HG02759 (cell line): Measurements from ENCODE around the gene LPAR3.
A peak's percentile ranks its signal among the peaks of the same experiment; 100 is the strongest.

ENCODE experiments used
- ATAC-seq: cut with Tn5 transposase; IDR thresholded peaks from one replicate; pipeline ENCODE4 v1.9.1; 2021; ENCODE audit warnings: mild to moderate bottlenecking, moderate library complexity; ENCODE audit not compliant: unreplicated experiment

Gene LPAR3

GRCh38 chr1:84780000-84780716 lies 112.8 kb downstream of the LPAR3 start:
- no peak for ATAC-seq

DNA sequence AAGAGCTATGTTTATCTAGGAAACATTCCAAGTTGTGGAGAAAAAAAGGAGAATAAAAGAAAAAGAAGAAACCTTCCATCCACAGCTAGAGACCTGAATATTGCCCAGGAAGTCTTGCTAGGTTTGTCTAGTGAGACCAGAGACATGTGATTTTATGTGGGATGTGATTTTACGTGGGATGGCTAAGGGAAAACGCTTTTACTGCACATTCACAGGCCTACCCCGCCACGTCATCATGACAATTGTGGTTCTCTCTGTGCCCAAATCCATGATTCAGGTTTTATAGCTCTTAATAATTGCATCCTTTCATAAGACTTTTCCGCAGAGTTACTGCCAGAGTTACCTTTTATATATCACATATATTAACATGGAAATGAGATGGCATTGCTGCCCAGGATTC lies 116.4 kb downstream of the LPAR3 start:
- ATAC-seq = no peak

- ATAC-seq = no peak
Measured at GRCh38 chr1:84775535-84775920, 117.5 kb downstream of the LPAR3 start.

DNA sequence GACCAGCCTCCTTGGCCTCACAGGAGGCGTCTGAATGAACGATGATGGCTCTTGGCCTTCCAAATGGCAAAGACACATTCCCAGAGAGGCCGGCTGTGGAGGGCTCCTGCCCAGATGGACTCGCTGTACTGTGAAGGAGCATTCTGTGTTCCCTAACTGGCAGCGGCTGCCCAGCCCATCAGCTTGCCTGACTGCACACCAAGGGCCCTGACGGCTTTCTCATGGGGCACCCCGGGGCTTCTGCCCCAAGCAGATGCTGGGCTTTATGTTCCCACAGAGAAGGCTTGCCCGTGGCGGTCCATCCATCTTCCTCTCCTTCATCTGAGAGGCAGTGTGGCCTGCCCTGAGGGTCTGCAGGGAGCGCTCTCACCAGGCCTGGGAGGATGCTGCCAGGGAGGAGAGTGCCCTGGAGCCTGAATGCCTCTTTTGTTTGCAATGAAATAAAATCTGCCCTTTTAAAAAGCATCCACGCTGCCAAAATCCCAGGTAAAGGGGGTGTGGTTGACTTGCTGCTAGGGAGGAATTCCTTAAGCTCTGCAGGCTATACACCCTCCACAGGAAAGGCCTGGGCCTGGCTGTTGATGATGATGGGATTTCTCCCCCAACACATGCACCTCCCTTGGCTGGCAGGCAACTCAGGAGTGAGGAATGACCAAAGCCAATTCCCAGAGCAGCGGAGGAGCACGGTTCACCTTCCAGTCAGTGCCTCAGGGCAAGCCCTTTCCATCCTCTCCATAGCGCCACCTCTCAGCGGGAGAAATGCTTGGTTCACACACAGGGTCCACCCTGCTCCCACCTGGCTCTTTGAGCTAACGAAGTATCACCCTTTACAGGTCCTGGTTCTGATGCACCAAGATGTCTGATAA lies 118.1 kb downstream of the LPAR3 start:
- ATAC-seq = no peak

GRCh38 chr1:84773933-84774497 lies 119.0 kb downstream of the LPAR3 start:
- no peak for ATAC-seq

DNA sequence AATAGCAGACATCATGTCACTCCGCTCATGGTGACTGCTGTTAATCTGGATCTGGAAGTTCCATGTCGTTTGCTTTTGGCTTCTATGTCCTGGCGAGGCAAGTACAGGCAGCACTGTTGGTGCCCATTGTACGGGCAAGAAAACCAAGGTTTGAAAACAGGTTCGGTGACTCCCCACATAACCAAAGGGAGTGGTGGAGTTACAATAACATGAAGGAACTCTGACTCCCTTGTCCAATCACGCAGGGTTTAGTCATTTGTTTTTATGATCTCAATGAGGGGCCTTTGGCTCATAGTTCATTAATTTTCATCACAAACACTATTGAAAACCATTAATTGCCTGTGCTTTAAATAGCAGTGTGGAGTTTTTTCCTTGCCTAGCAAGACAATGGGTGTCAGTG lies 119.8 kb downstream of the LPAR3 start:
- no peak for ATAC-seq

DNA sequence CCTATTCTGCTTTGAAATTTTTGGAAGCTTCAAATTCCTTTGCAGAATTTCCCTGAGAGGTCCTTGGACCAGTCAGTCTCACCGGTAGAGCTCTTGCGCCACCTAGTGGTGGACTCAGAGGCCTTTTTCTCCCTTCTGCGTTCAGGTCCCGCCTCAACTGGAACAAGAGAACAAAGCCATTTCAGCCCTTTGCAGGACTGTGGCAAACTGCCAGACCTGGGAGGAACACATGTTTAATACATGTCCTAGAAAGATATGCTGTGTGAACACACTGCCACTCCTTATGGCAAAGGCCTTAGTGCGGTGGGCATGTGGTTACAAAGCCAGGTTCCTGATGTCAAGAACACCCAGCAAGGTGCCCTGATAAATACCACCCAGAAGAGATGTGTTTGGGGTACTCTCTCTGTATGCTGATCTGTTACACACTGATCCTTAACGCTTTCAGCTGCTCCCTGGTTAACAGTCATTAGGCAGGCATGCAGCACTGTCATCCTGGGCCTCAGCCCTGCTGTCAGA lies 120.5 kb downstream of the LPAR3 start:
- peak; percentile 80 for ATAC-seq

GRCh38 chr1:84771895-84772294 lies 121.1 kb downstream of the LPAR3 start:
- ATAC-seq = peak; percentile 18

DNA sequence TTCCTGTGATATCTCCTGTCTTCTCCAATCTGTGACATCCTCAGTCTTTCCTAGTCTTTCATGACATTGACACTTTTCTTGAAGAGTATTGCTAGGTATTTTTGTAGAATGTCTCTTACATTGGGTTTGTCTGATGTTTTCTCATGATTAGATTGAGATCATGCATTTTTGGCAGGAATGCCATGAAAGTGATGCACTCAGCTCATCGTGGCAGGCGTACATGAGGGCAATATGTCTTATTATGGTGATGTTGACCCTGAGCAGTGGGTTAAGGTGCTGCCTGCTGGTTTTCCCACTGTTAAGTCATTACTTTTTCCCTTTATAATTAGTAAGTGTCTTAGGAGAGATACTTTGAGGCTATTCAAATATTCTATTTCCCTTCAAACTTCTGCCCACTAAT lies 122.5 kb downstream of the LPAR3 start:
- no peak for ATAC-seq

GRCh38 chr1:84769636-84770035 lies 123.4 kb downstream of the LPAR3 start:
- ATAC-seq = no peak

DNA sequence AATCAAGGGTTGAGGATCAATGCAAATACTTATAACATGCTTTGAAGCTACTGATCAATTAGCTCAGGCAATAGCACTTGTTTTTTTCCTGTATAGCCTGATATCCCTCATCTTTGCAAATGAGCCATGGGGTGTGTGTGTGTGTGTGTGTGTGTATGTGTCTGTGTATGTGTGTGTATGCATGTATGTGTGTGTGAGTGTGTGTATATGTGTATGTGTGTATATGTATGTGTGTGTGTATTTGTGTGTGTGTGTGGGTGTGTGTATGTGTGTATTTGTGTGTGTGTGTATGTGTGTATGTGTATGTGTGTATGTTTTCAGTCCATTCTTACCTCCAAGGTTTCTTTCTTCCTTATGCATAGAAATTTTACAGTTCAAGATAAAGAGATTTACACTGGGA lies 124.4 kb downstream of the LPAR3 start:
- ATAC-seq = no peak

DNA sequence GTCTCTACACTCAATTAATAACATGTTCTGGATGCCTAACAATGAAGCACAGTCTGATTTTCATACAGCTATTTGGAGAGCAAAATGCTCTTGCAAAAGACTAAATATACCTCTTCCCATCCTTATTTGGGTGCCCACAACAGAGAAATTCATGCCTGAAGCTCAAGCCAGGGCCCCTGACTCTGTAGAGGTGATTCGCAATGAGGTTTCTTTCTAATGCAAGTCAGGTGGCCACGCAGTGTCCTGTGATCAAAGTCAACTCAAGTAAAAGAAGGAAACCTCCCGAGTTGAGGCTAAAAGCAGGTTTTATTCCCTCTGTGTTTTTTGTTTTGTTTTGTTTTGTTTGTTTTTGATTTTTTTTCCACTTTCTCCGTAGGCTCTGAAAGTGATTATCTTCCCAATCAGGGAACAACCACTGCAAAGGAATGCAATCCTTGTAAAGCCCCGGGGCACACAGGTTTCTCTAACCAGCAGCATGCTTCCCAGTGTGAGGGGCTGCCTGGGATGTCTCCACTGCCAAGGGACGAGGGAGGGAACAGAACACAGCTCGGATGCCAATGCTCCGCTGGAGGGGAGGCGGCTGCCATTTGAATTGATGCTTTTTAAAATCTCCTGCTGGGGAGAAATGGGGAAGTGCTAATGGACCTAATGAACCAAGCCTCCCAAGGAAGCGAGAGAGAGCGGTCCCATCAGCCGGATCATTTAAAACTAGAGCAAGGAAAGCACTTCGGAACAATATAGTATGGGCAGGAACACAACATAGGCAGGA lies 128.9 kb downstream of the LPAR3 start:
- ATAC-seq = no peak

DNA sequence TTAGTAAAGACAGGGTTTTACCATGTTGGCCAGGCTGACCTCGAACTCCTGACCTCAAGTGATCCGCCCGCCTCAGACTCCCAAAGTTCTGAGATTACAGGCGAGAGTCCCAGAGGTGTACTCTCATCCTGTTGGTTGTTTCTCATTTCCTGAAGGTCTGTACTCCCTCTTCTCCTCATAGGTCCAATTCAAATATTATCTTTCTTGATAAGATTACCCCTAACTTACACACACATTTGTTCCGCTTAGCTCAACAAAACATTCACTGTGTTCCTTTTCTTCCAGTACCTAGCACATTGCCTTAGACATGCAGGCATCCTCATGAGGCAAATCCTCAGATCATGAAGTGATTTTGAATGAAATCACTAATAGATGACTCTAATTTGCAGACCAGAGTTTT lies 130.3 kb downstream of the LPAR3 start:
- no peak for ATAC-seq
